K562 (cell line): ENCODE data around the gene MSH2. TPM values are rescaled to one million over a fixed set of nuclear protein-coding genes. Genes with fewer than 3 reads are reported as not detected.

Source experiments
- ATF1 ChIP-seq, 2 experiments: fragments of 450-650 bp in 1 of 2; IDR thresholded peaks; 2 replicates each; pipeline ENCODE4 v1.6.1; 2016; ENCODE audit warnings: missing compliant biosample characterization in 1 of 2, missing genetic modification characterization in 1 of 2
- CBX2 ChIP-seq: fragments of 200-600 bp; sonication (generic); IDR thresholded peaks from one replicate; pipeline ENCODE4 v1.6.1; 2012; ENCODE audit warnings: mild to moderate bottlenecking, low read length, inconsistent platforms; ENCODE audit not compliant: insufficient read depth, poor library complexity, severe bottlenecking
- NR2C1 ChIP-seq, 2 experiments: fragments of 450-650 bp; IDR thresholded peaks; 2 replicates each; pipeline ENCODE4 v1.6.1; 2017; ENCODE audit warnings: mild to moderate bottlenecking in 2 of 2, antibody characterized with exemption in 1 of 2, inconsistent platforms in 1 of 2, missing compliant biosample characterization in 1 of 2, missing genetic modification characterization in 1 of 2
- PPARD ChIP-seq: fragments of 250-450 bp; sonication (Bioruptor Pico); IDR thresholded peaks from 2 replicates; pipeline ENCODE4 v1.8.0; 2022; ENCODE audit warnings: inconsistent platforms, mild to moderate bottlenecking, moderate library complexity
- SOX6 ChIP-seq: fragments of 450-650 bp; IDR thresholded peaks from 2 replicates; pipeline ENCODE4 v1.6.1; 2014; ENCODE audit warnings: mild to moderate bottlenecking
- TBP ChIP-seq: optimal IDR thresholded peaks from 2 replicates; pipeline ENCODE3; 2011; ENCODE audit warnings: low read depth, low read length, improper control_type of control experiment
- ZNF175 ChIP-seq: fragments of 200-800 bp; sonication (Bioruptor generic); IDR thresholded peaks from 2 replicates; pipeline ENCODE4 v1.6.1; 2016; ENCODE audit warnings: low read depth, mild to moderate bottlenecking, missing genetic modification characterization, missing compliant biosample characterization
- ZNF324 ChIP-seq: fragments of 250-450 bp; sonication (Bioruptor Pico); IDR thresholded peaks from 2 replicates; pipeline ENCODE4 v1.4.0; 2020; ENCODE audit warnings: mild to moderate bottlenecking
- ZNF444 ChIP-seq: fragments of 250-450 bp; sonication (Bioruptor Pico); IDR thresholded peaks from 2 replicates; pipeline ENCODE4 v1.4.0; 2020; ENCODE audit warnings: mild to moderate bottlenecking, moderate library complexity
- ZNF717 ChIP-seq: fragments of 250-450 bp; sonication (Bioruptor Pico); IDR thresholded peaks from 2 replicates; pipeline ENCODE4 v1.5.0; 2021
- polyA plus RNA-seq, 8 experiments: library from polyadenylated mRNA; depleted of rRNA in 4 of 8; stranded (reverse) in 5 of 8; unstranded in 3 of 8; fragments of >200 nt; fragmentation: Nextera tagmentation in 2 of 8; fragmentation: Illumina TruSeq in 1 of 8; extraction: Ambion mirVana in 2 of 8; extraction: Trizol in 1 of 8; gene quantifications; 2 replicates each; pipeline versions ENCODE4 v1.2.1 to v1.2.3, GENCODE V29; 2011 to 2014; ENCODE audit warnings: inconsistent platforms in 1 of 8, missing spikeins in 1 of 8
- total RNA-seq, 7 experiments: library from RNA; depleted of rRNA in 6 of 7; stranded (reverse); fragments of >200 nt in 6 of 7; fragmentation: Illumina TruSeq in 2 of 7; extraction: Trizol in 2 of 7; gene quantifications; 2 replicates each; pipeline versions ENCODE4 v1.2.1 to v1.2.3, GENCODE V29; 2011 to 2021; ENCODE audit warnings: low replicate concordance in 1 of 7
- TF ChIP-seq, protein P1 (sequence below): sonication (generic); formaldehyde crosslinking; IDR thresholded peaks from 2 replicates; pipeline ENCODE4 v1.8.0; 2023; ENCODE audit warnings: mild to moderate bottlenecking, missing genetic modification reagents
- TF ChIP-seq, protein P2 (sequence below): fragments of 250-450 bp; sonication (Bioruptor Pico); IDR thresholded peaks from 2 replicates; pipeline ENCODE4 v1.8.0; 2022; ENCODE audit warnings: moderate library complexity, mild to moderate bottlenecking, inconsistent platforms
- TF ChIP-seq, protein P3 (sequence below): fragments of 450-650 bp; IDR thresholded peaks from 2 replicates; pipeline ENCODE4 v1.6.1; 2016; ENCODE audit warnings: mild to moderate bottlenecking, moderate library complexity

Gene MSH2
- total and polyA plus RNA-seq, 9 of the 15 experiments (the other 6 are each of a cell fraction or from before 2014, with no cell fraction given) = 51.8 to 139 (median 113) TPM

DNA sequence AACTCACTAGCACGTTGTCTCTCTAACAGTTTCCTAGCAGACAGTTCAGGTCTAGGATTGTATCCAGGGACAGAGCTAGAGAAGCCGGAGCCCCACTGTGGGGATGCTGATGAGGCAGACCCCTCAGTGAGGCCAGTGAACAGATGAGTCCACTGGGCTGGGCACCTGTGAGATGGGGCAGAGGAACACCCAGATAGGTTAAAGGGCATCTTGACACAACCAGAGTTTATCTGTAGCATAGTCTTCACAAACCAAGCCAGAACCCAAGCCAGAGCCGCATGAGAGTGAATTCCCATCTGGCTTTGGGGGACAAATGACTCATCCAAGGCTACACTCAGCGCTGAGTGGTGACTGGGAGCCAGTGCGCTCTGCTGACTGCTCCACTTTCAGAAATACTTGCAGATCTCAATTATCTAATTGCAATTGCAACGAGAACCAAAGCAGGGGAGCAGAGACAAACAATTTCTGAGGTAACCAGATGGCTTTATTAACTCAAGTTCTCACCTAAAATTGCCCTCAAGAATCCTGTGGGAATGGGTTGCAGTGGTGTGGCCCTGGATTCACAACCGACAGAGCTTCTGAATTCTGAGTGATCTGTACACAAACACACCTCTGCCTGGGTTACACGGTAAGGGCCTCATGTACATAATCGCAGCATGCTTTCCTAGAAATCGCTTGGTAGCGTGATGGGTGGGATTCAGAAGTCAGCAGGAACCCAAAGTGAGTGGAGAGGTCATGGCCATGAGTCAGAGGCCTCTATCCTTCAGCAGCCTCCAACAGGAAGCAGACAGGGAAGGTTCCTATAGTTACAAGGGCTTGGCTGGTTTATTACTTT, 48.7 kb upstream of the MSH2 start (continued):
- TF ChIP-seq CBX2 (no peak), SOX6 (no peak), ZNF324 (CRISPR knock-in tag) (no peak), ZNF717 (CRISPR knock-in tag) (no peak), ZNF175 (CRISPR knock-in tag) (no peak), TBP (peak; percentile 40), ZNF444 (CRISPR knock-in tag) (no peak), PPARD (CRISPR knock-in tag) (no peak), ATF1 (CRISPR knock-in tag; IDR thresholded peaks at IDR 0.05) (no peak), ATF1 (tag; IDR thresholded peaks at IDR 0.05) (0 out of 2 replicates have a peak, but pooled peaks have one; percentile 21), NR2C1 (IDR thresholded peaks at IDR 0.05) (peak; percentile 29), NR2C1 (tag; IDR thresholded peaks at IDR 0.05) (peak; percentile 39; the same call in 1 of the 2 replicates)
- TF ChIP-seq, protein P1, sequence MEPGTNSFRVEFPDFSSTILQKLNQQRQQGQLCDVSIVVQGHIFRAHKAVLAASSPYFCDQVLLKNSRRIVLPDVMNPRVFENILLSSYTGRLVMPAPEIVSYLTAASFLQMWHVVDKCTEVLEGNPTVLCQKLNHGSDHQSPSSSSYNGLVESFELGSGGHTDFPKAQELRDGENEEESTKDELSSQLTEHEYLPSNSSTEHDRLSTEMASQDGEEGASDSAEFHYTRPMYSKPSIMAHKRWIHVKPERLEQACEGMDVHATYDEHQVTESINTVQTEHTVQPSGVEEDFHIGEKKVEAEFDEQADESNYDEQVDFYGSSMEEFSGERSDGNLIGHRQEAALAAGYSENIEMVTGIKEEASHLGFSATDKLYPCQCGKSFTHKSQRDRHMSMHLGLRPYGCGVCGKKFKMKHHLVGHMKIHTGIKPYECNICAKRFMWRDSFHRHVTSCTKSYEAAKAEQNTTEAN (CRISPR knock-in tag) = no peak
- TF ChIP-seq, protein P2, sequence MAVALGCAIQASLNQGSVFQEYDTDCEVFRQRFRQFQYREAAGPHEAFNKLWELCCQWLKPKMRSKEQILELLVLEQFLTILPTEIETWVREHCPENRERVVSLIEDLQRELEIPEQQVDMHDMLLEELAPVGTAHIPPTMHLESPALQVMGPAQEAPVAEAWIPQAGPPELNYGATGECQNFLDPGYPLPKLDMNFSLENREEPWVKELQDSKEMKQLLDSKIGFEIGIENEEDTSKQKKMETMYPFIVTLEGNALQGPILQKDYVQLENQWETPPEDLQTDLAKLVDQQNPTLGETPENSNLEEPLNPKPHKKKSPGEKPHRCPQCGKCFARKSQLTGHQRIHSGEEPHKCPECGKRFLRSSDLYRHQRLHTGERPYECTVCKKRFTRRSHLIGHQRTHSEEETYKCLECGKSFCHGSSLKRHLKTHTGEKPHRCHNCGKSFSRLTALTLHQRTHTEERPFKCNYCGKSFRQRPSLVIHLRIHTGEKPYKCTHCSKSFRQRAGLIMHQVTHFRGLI (CRISPR knock-in tag) = no peak
- TF ChIP-seq, protein P3, sequence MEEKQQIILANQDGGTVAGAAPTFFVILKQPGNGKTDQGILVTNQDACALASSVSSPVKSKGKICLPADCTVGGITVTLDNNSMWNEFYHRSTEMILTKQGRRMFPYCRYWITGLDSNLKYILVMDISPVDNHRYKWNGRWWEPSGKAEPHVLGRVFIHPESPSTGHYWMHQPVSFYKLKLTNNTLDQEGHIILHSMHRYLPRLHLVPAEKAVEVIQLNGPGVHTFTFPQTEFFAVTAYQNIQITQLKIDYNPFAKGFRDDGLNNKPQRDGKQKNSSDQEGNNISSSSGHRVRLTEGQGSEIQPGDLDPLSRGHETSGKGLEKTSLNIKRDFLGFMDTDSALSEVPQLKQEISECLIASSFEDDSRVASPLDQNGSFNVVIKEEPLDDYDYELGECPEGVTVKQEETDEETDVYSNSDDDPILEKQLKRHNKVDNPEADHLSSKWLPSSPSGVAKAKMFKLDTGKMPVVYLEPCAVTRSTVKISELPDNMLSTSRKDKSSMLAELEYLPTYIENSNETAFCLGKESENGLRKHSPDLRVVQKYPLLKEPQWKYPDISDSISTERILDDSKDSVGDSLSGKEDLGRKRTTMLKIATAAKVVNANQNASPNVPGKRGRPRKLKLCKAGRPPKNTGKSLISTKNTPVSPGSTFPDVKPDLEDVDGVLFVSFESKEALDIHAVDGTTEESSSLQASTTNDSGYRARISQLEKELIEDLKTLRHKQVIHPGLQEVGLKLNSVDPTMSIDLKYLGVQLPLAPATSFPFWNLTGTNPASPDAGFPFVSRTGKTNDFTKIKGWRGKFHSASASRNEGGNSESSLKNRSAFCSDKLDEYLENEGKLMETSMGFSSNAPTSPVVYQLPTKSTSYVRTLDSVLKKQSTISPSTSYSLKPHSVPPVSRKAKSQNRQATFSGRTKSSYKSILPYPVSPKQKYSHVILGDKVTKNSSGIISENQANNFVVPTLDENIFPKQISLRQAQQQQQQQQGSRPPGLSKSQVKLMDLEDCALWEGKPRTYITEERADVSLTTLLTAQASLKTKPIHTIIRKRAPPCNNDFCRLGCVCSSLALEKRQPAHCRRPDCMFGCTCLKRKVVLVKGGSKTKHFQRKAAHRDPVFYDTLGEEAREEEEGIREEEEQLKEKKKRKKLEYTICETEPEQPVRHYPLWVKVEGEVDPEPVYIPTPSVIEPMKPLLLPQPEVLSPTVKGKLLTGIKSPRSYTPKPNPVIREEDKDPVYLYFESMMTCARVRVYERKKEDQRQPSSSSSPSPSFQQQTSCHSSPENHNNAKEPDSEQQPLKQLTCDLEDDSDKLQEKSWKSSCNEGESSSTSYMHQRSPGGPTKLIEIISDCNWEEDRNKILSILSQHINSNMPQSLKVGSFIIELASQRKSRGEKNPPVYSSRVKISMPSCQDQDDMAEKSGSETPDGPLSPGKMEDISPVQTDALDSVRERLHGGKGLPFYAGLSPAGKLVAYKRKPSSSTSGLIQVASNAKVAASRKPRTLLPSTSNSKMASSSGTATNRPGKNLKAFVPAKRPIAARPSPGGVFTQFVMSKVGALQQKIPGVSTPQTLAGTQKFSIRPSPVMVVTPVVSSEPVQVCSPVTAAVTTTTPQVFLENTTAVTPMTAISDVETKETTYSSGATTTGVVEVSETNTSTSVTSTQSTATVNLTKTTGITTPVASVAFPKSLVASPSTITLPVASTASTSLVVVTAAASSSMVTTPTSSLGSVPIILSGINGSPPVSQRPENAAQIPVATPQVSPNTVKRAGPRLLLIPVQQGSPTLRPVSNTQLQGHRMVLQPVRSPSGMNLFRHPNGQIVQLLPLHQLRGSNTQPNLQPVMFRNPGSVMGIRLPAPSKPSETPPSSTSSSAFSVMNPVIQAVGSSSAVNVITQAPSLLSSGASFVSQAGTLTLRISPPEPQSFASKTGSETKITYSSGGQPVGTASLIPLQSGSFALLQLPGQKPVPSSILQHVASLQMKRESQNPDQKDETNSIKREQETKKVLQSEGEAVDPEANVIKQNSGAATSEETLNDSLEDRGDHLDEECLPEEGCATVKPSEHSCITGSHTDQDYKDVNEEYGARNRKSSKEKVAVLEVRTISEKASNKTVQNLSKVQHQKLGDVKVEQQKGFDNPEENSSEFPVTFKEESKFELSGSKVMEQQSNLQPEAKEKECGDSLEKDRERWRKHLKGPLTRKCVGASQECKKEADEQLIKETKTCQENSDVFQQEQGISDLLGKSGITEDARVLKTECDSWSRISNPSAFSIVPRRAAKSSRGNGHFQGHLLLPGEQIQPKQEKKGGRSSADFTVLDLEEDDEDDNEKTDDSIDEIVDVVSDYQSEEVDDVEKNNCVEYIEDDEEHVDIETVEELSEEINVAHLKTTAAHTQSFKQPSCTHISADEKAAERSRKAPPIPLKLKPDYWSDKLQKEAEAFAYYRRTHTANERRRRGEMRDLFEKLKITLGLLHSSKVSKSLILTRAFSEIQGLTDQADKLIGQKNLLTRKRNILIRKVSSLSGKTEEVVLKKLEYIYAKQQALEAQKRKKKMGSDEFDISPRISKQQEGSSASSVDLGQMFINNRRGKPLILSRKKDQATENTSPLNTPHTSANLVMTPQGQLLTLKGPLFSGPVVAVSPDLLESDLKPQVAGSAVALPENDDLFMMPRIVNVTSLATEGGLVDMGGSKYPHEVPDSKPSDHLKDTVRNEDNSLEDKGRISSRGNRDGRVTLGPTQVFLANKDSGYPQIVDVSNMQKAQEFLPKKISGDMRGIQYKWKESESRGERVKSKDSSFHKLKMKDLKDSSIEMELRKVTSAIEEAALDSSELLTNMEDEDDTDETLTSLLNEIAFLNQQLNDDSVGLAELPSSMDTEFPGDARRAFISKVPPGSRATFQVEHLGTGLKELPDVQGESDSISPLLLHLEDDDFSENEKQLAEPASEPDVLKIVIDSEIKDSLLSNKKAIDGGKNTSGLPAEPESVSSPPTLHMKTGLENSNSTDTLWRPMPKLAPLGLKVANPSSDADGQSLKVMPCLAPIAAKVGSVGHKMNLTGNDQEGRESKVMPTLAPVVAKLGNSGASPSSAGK = peak; percentile 48
